Stimulated activated CD4-positive, alpha-beta T cell treated with anti-CD3 and anti-CD28 coated beads, Interleukin-2, amount 100 ng/mL, for 48 hours (primary cell): ENCODE results near the gene USP9X.
"Not testable (repeated sequence)": the region's sequence is repeated elsewhere in the genome, so short reads cannot be mapped to it uniquely, and the experiment has no call there.

Source experiments
- DNase-seq, 2 donors: peaks; one replicate each; pipeline ENCODE4 v3.0.0-alpha.2; 2020

Gene USP9X

GRCh38 chrX:41224605-41225004 lies 139.4 kb downstream of the USP9X start:
- DNase-seq = no peak

GRCh38 chrX:41233988-41234387 lies 148.7 kb downstream of the USP9X start:
- DNase-seq = no peak

- DNase-seq = not testable (repeated sequence)
Observed at GRCh38 chrX:41234471-41234870, 149.2 kb downstream of the USP9X start.

GRCh38 chrX:41234962-41235361 lies 149.7 kb downstream of the USP9X start:
- DNase-seq = no peak

- DNase-seq = no peak
Observed at GRCh38 chrX:41236629-41237028, 151.4 kb downstream of the USP9X start.

GRCh38 chrX:41240509-41240908 lies 155.3 kb downstream of the USP9X start:
- DNase-seq = no peak

- DNase-seq = no peak
Observed at GRCh38 chrX:41241962-41242361, 156.7 kb downstream of the USP9X start.

GRCh38 chrX:41245641-41246040 lies 160.4 kb downstream of the USP9X start:
- no peak for DNase-seq

GRCh38 chrX:41250867-41251266 lies 165.6 kb downstream of the USP9X start:
- no peak for DNase-seq

GRCh38 chrX:41257801-41258200 lies 172.6 kb downstream of the USP9X start:
- no peak for DNase-seq

- no peak for DNase-seq
Observed at GRCh38 chrX:41258226-41258625, 173.0 kb downstream of the USP9X start.

- DNase-seq = no peak
Observed at GRCh38 chrX:41258871-41259270, 173.6 kb downstream of the USP9X start.

GRCh38 chrX:41259516-41259915 lies 174.3 kb downstream of the USP9X start:
- DNase-seq = no peak

GRCh38 chrX:41265615-41266014 lies 180.4 kb downstream of the USP9X start:
- DNase-seq = peak; percentile 10 to 23

- DNase-seq = no peak
Observed at GRCh38 chrX:41273638-41274037, 188.4 kb downstream of the USP9X start.

- DNase-seq = peak; percentile 30 to 58
Observed at GRCh38 chrX:41275661-41276609, 190.7 kb downstream of the USP9X start.

GRCh38 chrX:41276661-41277506 lies 191.6 kb downstream of the USP9X start:
- DNase-seq = no peak

- not testable (repeated sequence) for DNase-seq
Observed at GRCh38 chrX:41282307-41282706, 197.1 kb downstream of the USP9X start.

- not testable (repeated sequence) for DNase-seq
Observed at GRCh38 chrX:41285928-41286327, 200.7 kb downstream of the USP9X start.
